ENCODE measurements around the gene ABLIM1.

DNA sequence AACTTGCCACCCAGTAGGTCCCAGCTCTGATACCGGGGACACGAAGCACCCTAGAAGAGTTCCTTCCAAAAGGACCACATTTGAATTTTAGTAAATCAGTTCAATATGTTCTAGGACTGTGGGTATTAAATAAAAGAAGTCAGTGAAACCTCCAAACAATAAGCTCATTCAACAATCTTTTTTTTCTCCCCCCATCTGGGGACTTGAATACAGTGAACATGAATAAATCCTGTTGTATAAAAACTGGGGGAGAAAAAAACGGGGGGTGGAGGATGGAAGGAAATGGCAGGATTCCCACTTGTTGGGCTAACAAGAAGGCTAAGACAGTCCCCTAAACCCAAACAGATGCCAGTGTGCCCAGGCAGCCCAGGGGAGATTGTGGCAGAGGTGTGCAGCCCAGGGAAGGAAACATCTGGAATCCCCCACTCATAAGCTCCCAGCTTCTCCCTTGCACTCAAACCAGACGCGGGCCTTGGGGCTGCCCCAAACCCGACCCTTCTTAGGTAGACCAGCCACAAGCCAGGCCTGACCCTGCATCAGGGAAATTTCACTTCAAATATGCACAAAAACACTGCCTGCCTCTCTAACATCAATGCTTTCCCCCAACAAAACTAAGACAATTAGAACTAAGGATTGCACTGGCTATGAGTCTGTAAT is 262.6 kb downstream of the ABLIM1 start:
- no peak for TF ChIP-seq POLR2A (IDR thresholded peaks at IDR 0.05)
- TF ChIP-seq, protein P1, sequence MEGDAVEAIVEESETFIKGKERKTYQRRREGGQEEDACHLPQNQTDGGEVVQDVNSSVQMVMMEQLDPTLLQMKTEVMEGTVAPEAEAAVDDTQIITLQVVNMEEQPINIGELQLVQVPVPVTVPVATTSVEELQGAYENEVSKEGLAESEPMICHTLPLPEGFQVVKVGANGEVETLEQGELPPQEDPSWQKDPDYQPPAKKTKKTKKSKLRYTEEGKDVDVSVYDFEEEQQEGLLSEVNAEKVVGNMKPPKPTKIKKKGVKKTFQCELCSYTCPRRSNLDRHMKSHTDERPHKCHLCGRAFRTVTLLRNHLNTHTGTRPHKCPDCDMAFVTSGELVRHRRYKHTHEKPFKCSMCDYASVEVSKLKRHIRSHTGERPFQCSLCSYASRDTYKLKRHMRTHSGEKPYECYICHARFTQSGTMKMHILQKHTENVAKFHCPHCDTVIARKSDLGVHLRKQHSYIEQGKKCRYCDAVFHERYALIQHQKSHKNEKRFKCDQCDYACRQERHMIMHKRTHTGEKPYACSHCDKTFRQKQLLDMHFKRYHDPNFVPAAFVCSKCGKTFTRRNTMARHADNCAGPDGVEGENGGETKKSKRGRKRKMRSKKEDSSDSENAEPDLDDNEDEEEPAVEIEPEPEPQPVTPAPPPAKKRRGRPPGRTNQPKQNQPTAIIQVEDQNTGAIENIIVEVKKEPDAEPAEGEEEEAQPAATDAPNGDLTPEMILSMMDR (IDR thresholded peaks at IDR 0.05): no peak
- TF ChIP-seq POLR2AphosphoS5 (IDR thresholded peaks at IDR 0.05): no peak
